ENCODE results near the gene MDP1.

MDP1 gene

DNA sequence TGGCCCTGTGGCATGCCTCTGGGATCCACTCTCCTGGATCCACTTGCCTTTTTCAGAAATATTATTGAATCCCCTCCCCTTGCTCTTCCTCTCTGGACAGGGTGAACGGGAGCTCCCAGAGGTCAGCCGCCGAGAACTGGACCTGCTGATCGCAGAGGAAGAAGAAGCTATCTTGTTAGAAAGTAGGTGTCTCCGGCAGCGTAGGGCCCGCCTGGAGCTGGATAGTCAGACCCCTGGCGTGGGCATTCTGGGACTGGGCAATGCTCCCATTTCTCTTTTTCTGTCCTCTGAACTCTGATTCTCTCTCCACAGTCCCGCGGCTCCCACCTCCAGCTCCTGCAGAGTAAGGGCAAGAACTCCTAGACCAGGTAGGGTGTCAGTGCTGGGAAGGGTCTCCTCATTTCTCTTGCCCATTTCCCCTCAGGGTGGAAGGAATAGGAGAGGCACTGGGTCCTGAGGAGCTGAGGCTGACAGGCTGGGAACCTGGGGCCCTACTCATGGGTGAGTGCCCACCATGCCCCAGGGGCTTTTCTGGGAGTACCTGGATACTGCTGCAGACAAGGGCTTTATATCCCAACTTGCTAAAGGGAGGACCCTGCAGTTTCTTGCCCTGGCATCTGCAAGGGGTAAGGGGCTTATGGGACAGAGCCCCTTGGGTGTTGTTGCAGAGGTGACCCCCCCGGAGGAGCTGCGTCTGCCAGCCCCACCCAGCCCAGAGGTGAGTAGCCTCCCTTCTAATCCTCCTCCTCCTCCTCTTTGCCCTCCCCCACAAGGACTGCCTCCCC, 38.6 kb downstream of the MDP1 start:
- Mint-ChIP-seq H3K27me3 (no peaks in the 10 kb centered on the region), H3K27ac (ENCODE audit: low read depth) (peak overlapping the region; percentile 67), H3K9me3 (no peaks in the 10 kb centered on the region), H3K4me3 (no peak overlapping the region), H3K36me3 (ENCODE audit: insufficient read depth) (peaks cover 27% of the 10 kb centered on the region), H3K4me1 (peaks cover 21% of the 10 kb centered on the region)
- no peak for ATAC-seq (replicated peaks; ENCODE audit: extremely low read depth, poor library complexity, severe bottlenecking)
- no peak for DNase-seq (ENCODE audit: low spot score in 2 of 2)

DNA sequence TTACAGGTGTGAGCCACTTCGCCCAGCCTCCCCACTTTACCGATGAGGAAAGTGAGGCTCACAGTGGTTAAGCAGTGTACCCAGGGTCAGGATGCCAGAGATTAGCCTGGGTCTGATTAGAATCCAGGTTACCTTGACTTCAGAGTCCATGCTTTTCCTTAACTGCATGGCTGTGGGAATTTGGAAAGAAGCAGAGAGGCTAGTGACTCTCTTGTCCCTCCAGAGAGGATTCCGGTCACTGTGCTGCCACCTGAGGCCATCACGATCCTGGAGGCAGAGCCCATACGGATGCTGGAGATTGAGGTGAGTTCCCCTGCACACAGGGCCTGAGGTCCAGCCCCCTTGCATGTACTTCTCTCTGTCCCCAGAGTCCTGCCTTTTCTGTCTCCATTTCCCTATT, 39.3 kb downstream of the MDP1 start:
- no peak for ATAC-seq (replicated peaks; ENCODE audit: extremely low read depth, poor library complexity, severe bottlenecking)
- Mint-ChIP-seq H3K27me3 (no peaks in the 10 kb centered on the region), H3K27ac (ENCODE audit: low read depth) (peak overlapping the region; percentile 67), H3K4me1 (peaks cover 23% of the 10 kb centered on the region), H3K36me3 (ENCODE audit: insufficient read depth) (peaks cover 31% of the 10 kb centered on the region), H3K9me3 (no peaks in the 10 kb centered on the region), H3K4me3 (no peak overlapping the region)
- no peak for DNase-seq (ENCODE audit: low spot score in 2 of 2)

DNA sequence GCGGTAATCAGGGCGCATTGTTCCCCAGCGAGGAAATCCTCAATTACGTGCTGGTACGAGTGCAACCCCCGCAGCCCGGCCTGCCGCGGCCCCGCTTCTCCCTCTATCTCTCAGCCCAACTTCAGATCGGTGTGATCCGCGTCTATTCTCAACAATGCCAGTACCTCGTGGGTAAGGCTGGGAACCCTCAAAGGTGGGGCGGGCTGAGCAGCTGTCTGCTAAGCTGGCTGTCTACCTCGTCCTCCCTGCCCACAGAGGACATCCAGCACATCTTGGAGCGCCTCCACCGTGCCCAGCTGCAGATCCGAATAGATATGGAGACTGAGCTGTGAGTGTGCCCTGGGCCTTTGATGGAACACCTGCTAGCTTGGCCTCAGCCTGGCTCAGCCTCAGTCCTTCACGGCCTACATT, 43.0 kb downstream of the MDP1 start:
- Mint-ChIP-seq H3K4me3 (peak overlapping the region; percentile 90), H3K4me1 (peaks cover 27% of the 10 kb centered on the region), H3K36me3 (ENCODE audit: insufficient read depth) (peaks cover 35% of the 10 kb centered on the region), H3K27ac (ENCODE audit: low read depth) (peak overlapping the region; percentile 90), H3K9me3 (no peaks in the 10 kb centered on the region), H3K27me3 (no peaks in the 10 kb centered on the region)
- ATAC-seq (replicated peaks; ENCODE audit: extremely low read depth, poor library complexity, severe bottlenecking) (no peak), DNase-seq (ENCODE audit: low spot score in 2 of 2) (no peak)

DNA sequence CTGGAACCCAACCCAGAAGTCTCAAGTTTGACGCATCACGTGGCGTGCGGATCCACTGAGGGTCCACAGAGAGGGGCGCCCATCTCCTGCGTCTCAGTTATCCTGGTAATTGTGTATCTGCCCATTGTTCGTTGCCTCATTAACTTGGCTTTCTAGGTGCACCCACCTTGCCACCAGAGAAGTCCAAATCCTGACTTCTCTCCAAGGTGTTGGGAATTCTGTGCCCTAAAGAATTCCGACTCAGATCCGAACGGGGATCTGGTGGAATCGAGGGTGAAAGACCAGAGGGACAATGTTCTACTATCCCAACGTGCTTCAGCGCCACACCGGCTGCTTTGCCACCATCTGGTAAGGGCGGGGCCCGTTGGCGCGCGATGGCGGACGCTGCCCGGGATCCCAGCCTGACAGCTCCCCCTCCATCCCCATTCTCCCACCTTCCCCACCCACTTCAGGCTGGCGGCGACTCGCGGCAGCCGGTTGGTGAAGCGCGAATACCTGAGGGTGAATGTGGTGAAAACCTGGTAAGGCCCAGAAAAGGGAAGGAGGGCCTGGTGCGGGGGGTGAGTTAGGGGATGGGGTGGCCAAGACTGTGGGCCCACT, 43.5 kb downstream of the MDP1 start:
- no peak for DNase-seq (ENCODE audit: low spot score in 2 of 2)
- Mint-ChIP-seq H3K4me1 (peaks cover 27% of the 10 kb centered on the region), H3K27ac (ENCODE audit: low read depth) (peak overlapping the region; percentile 90), H3K4me3 (peak overlapping the region; percentile 90), H3K36me3 (ENCODE audit: insufficient read depth) (peaks cover 33% of the 10 kb centered on the region), H3K9me3 (no peaks in the 10 kb centered on the region), H3K27me3 (no peaks in the 10 kb centered on the region)
- ATAC-seq (replicated peaks; ENCODE audit: extremely low read depth, poor library complexity, severe bottlenecking) = no peak

DNA sequence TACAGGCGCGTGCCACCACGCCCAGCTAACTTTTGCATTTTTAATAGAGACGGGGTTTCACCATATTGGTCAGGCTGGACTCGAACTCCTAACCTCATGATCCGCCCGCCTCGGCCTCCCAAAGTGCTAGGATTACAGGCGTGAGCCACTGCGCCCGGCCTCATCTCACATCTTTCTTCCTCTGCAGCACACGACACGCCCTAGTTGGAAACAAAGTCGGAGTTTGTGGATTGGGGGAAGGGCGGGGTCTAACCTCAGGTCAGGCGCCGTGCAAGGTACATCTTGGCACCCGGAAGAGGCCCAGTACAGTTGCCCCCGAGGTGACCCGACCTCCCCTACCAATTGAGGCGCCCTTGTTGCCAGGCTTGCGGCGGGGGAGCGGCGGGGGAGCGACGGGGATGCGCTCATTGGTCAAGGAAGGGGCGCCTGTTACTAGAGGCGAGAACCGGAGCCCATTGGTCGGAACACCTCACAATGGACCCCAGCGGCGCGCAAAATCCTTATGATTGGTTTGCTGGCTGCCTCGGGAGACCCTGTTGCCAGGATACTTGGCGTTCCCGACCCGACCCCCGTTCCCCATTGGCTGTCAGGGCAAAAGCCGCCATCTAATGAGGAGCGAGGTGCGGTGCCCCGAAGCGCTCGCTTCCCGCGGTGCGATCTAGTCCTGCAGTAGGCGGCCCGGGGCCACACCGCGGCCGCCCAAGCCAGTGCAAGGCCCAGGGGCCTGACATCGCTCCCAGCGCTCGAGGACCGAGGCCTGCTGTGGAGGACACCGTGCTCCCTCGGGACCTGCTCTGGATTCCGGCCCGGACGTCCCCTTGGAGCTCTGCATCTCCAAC, 44.2 kb downstream of the MDP1 start, which contains the start of gene REC8:
TSS of gene REC8 (plus strand) at position 659 of the 839 bp plus-strand sequence. CDS start 473 bp downstream, outside the sequence.
- no peaks in the 10 kb centered on the region for H3K27me3 Mint-ChIP-seq
- ATAC-seq (replicated peaks; ENCODE audit: extremely low read depth, poor library complexity, severe bottlenecking) (peak; percentile 87), DNase-seq (ENCODE audit: low spot score in 2 of 2) (peak; percentile 50 to 73)
- no peaks in the 10 kb centered on the region for H3K9me3 Mint-ChIP-seq
- peaks cover 28% of the 10 kb centered on the region for H3K4me1 Mint-ChIP-seq
- peaks cover 35% of the 10 kb centered on the region for H3K36me3 Mint-ChIP-seq (ENCODE audit: insufficient read depth)
- peak within 1 kb of the TSS; percentile 90 for H3K4me3 Mint-ChIP-seq
- H3K27ac Mint-ChIP-seq (ENCODE audit: low read depth) = peak within 1 kb of the TSS; percentile 90

DNA sequence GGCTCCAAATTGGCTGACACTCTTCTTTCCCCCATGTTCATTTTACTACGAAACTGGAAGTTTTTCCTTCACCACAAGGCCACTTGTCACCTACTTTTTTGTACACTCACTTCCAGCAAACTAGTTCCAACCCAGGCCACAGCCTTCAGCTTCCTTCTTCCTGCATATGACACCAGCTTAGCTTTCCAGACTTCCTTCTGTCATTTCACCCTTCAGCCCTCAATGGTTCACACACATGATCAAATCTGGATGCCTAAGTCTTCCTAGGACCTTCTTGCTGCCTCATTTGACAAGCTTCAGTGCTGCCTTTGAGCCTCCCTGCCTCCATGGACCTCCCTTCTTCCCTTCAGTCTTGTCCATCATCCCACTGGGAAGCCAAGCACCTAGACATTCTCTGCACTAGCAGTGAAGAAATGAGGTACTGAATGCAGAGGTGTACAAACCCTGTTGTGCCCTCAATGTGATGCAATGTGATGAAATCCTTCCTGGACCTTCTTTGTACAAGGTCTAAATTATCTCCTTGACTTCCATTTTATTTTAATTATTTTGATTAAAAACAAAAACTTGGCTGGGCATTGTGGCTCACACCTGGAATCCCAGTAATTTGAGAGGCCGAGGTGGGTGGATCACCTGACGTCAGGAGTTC, 48.3 kb downstream of the MDP1 start:
- ATAC-seq (replicated peaks; ENCODE audit: extremely low read depth, poor library complexity, severe bottlenecking) (no peak), DNase-seq (ENCODE audit: low spot score in 2 of 2) (no peak)
- Mint-ChIP-seq H3K27ac (ENCODE audit: low read depth) (no peak overlapping the region), H3K27me3 (no peaks in the 10 kb centered on the region), H3K36me3 (ENCODE audit: insufficient read depth) (peaks cover 55% of the 10 kb centered on the region), H3K4me3 (no peak overlapping the region), H3K4me1 (peaks cover 25% of the 10 kb centered on the region), H3K9me3 (no peaks in the 10 kb centered on the region)

DNA sequence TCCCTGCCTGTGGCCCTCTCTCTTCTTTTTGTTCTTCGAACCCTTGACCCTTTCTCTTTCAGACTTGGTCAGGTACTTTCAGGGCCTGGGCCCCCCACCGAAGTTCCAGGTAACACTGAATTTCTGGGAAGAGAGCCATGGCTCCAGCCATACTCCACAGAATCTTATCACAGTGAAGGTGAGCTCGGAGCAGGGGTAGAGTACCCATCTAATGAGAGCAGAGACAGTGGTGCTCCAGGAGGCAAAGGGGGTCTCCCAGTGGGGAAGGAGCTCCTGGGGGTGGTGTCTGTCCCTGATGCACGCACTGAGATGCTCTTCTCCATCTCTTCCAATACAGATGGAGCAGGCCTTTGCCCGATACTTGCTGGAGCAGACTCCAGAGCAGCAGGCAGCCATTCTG, 50.1 kb downstream of the MDP1 start:
- H3K4me3 Mint-ChIP-seq = no peak overlapping the region

DNA sequence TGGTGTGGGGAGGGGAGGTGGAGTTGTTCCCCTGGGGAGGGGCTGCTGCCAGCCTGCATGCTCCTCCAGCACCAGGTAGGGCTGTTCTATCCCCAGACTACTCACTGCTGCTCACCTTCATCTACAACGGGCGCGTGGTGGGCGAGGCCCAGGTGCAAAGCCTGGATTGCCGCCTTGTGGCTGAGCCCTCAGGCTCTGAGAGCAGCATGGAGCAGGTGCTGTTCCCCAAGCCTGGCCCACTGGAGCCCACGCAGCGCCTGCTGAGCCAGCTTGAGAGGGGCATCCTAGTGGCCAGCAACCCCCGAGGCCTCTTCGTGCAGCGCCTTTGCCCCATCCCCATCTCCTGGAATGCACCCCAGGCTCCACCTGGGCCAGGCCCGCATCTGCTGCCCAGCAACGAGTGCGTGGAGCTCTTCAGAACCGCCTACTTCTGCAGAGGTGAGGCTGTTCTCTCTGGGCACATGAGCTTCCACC, 51.3 kb downstream of the MDP1 start:
- Mint-ChIP-seq H3K27me3 (no peaks in the 10 kb centered on the region), H3K9me3 (no peaks in the 10 kb centered on the region), H3K4me3 (peak overlapping the region; percentile 53), H3K27ac (ENCODE audit: low read depth) (no peak overlapping the region), H3K4me1 (peaks cover 39% of the 10 kb centered on the region), H3K36me3 (ENCODE audit: insufficient read depth) (peaks cover 65% of the 10 kb centered on the region)
- no peak for DNase-seq (ENCODE audit: low spot score in 2 of 2)
- ATAC-seq (replicated peaks; ENCODE audit: extremely low read depth, poor library complexity, severe bottlenecking) = no peak

More for the DNA sequence above, 50.1 kb downstream of the MDP1 start:
- Mint-ChIP-seq H3K9me3 (no peaks in the 10 kb centered on the region), H3K4me1 (peaks cover 33% of the 10 kb centered on the region), H3K27ac (ENCODE audit: low read depth) (peak overlapping the region; percentile 75), H3K27me3 (no peaks in the 10 kb centered on the region), H3K36me3 (ENCODE audit: insufficient read depth) (peaks cover 62% of the 10 kb centered on the region)
- ATAC-seq (replicated peaks; ENCODE audit: extremely low read depth, poor library complexity, severe bottlenecking) (no peak), DNase-seq (ENCODE audit: low spot score in 2 of 2) (no peak)

All from central memory CD8-positive, alpha-beta T cell (primary cell).